HK-2 (cell line): ENCODE data around the gene ME3.
A peak's percentile ranks its signal among the peaks of the same experiment; 100 is the strongest.
"Not testable (repeated sequence)": the region's sequence is repeated elsewhere in the genome, so short reads cannot be mapped to it uniquely, and the experiment has no call there.

Experiments
- DNase-seq: peaks from one replicate; pipeline ENCODE4 v3.0.0-alpha.2; 2018; ENCODE audit not compliant: unreplicated experiment

The ME3 gene

DNA sequence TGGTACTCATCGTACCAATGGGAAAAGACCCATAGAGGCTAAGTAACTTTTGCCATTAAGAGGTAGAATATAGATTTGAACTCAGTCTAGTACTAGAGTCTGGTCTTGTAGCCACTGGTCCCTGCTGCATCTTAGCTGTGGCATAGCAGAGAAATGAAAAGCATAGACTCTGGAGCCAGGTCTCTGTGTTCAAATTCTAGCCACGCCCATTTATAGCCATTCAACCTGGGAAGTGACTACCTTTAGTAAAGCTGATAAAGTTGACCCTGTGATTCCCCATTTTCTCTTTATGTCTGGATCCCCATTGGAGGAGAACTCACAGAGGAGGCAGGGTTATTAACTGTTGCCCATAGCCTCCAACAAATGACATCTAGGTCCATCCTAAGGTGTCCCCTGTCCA lies 113.6 kb downstream of the ME3 start:
- DNase-seq = no peak

DNA sequence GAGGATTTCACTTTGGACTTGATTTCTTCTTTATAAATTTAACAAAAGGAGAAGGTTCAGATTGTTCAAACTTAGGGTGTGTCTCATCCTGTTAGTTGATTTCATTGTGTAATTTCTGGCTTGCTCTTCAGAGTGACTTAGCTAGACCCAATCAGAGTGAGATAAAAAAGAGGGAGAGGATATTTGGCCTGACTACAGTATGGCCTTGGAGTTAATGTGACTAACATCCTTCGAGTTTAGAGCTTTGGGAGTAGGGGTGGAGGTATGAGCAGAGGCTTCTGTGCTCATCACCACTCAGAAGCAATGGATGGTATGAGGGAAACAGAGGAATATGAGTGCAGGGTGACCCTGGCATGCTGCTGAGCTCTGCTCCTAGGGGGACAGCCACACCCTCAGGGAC lies 114.2 kb downstream of the ME3 start:
- DNase-seq = no peak

DNA sequence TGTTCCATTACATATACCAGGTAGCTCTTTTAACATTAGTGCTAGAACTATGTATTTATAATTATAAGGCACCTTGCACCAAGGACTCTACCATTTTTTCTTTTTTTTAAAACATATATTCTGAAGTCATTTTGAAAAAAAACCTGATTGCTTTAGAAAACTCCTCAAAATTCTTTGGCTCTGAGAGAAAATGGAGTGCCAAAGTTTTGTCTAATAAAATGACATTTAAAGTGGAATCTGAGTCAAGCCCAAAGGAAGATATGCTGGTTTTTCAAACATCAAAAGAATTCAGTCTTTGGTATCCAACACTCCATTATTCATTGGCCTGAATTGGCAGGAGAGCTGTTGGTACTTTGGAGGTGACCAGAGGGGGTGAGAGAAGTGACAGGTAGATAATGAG lies 116.5 kb downstream of the ME3 start:
- no peak for DNase-seq

DNA sequence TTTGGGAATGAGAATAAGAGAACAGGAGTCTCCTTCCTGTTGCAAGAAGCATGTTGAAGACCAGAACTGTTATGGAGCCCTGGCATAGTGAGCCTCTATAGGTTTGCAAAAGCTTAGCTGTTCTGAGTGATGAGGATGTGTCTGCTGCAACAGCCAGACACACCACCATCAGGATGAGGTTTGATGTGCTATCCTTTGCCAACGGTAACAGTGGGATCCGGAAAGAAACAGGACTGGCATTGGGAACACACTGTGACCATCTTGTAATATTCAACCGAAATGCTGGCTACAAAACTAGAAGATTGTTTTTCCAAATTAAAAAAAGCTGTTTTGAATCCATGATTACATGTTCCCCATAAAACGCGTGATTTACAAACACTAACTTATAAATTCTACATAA lies 117.0 kb downstream of the ME3 start:
- no peak for DNase-seq

DNA sequence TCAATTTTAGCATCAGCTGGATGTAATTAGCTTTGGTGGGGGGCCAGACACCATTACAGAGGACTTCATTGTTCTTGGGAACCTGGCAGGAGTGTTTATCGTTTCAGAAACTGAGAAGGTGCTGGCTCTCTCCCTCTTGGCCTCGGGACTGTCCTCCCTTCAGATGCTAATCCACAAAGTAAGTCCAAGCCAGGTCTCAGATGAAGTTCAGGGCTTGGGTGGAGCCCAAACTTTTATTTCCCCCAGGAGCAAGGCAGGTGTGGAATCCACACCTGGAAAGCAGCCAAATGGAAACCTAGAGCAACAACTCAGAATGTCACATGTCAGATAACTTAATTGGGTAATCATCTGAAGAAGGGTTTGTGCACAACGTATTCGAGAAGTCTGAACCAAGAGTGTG lies 119.2 kb downstream of the ME3 start:
- no peak for DNase-seq

DNA sequence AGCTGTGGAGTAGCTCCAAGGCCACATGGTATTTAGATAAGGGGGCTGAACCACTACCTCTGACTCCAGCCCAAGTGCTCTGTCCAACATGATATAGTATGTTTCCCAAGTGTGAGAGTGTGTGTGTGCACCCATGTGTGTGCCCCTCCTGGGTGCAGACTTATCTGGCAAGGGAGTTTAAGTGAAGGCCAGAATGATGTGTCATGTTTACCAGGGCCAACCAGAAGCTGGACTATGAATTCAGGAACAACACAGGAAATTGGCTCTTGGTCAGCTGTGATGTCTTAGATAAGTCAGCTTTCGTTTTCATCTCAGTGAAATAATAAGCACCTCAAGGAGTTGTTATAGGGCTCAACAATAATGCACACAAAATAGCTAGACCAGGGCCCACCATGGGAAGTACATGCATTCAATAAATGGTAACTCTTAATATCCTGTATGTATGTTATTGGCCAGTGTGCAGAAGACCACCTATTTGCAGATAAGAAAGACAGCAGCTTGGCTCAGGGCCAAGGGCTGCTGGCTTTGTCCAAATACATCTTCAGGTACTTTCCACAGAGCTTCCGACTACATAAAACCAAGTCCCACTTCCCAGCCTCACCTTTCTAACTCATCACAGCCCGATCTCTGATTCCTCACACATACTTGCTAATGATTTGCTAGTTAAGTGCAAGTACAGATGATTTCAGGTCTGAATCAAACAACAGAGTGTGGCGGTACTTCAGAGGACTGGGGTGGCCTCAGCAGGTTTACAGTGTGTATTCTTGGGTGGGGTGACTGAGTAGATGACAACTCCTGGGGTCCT lies 120.9 kb downstream of the ME3 start:
- peak; percentile 38 for DNase-seq

DNA sequence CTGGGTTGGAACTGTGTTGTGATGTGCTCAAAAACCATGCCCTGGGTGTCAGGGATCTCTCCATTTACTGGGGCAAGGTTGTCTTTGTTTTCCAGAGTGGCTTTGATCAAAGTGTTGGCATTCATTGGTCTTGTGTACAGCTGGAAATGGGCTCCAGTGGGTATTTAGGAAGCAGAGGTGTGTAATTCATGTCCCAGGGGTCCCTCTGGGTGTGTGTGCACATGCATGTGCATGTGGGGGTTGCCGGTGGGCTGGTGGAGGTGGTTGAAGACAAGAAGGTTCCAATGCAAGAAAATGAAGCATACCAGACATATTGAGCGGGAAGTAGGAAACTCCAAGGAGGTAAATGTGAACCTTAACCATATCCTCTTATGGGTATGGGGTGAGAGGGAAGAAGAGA lies 121.7 kb downstream of the ME3 start:
- no peak for DNase-seq

DNA sequence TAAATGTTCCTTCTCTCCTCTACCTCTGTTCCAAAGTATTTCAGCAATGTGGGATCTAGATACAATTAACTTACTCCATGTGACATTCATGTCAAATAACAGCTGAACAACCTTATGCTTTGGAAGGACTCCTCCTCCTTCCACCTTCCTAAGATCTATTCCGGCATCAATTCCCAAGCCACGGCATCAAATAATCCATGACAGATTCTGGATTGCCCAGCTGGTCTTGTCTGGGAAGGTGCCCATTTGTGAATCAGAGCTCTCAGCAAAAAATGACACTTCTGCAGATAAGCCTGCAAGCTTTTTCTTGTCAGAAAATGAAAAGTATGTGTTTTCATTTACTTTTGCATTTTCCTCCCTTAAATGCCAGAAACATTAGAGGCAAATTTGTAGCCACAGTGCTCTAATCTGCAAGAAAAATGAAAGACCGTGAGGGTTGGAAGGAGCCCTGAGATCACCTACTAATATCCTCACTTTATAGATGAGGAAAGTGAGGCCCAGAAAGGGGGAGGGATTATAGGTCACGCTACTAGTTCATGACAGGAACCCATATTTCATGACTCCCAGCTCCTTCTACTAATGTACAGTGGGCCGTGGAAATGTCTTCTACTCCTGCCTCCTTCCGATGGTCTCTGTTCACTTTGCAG lies 124.0 kb downstream of the ME3 start:
- DNase-seq = no peak

DNA sequence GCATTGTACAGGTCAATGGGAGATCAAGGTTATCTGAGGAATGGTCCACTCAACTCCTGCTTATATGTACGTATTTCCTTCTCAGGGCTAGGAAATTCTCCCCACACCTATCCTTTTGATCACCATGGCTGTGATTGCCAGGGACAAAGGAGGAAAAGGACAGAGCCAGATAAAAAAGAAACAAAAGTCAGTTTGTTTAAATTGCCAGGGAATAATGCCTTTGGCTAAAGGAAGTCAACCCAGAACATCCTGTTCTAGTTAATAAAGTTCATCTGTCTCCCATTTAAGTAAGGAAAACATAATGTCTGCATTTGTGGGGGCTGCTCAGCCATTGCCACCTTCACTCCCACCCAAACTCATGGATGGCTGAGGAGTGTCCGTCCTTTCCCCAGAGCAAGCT lies 124.7 kb downstream of the ME3 start:
- no peak for DNase-seq

DNA sequence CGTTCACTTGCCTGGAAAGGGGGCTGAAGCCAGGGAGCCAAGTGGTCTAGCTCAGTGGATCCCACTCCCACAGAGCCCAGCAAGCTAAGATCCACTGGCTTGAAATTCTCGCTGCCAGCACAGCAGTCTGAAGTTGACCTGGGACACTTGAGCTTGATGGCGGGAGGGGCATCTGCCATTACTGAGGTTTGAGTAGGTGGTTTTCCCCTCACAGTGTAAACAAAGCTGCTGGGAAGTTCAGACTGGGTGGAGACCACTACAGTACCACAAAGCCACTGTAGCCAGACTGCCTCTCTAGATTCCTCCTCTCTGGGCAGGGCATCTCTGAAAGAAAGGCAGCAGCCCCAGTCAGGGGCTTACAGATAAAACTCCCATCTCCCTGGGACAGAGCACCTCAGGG lies 131.1 kb downstream of the ME3 start:
- not testable (repeated sequence) for DNase-seq

DNA sequence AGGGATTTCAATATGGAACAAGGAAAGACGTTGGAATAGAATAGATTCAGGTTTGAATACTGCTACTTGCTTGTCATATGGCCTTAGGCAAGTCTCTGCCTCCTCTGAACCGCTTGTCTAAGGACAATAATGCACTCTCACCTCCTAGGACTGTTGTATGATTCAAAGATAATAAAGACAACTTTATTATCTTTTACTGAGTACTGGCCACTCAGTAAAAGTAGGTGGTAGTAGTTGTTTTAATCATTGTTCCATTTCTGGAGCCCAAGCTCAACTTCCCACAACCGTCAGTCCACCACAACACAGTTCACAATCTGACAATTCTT lies 134.2 kb downstream of the ME3 start:
- DNase-seq = no peak

DNA sequence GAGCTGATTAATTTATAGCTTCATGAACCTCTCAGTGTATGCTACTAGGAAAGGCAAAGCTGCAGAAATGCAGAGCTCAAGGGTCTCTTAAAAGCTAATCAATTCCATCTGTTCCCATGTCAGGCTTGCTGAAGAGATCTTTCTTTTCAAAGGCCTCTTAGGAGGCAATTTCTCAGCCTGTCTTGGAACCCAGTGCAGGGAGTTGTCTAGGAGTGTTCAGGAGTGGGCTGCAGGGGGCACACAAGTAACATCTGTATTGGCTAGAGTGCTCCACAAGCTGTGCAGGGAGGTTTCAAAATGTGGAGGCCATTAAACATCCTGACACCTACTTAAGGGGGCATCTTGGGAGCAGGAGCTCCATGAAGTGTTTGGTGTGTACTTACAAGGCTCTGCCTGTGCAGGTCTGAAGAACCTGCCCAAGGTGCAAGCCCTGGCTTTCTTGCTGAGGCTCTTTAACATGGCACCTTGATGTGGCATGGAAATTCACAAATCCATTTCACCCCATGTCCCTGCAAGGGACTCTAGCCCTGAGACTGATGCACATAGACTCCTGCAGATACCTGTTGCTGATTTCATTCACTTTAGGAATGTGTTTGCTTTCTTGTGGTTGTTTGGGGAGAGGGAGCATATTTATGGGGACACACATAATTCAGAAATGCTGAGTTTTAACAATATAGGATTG lies 134.7 kb downstream of the ME3 start:
- no peak for DNase-seq

DNA sequence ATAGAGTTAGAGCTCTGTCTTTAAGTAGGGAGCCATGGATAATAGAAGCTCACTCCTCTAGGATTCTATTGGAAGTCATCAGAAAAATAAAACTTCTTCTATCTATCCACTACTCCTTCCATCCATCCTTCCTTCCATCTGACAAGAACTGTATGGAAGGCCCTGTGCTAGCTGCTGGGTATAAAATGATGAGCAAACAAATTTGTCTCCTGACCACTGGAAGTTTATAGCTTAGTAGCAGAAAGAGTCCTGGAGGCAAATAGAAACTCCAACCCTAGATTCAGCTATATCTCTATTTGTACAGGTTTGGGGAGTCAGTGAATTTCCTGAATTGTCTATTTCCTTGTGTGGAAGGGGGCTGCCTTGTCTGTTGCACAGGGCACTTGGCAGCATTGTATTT lies 136.6 kb downstream of the ME3 start:
- no peak for DNase-seq

DNA sequence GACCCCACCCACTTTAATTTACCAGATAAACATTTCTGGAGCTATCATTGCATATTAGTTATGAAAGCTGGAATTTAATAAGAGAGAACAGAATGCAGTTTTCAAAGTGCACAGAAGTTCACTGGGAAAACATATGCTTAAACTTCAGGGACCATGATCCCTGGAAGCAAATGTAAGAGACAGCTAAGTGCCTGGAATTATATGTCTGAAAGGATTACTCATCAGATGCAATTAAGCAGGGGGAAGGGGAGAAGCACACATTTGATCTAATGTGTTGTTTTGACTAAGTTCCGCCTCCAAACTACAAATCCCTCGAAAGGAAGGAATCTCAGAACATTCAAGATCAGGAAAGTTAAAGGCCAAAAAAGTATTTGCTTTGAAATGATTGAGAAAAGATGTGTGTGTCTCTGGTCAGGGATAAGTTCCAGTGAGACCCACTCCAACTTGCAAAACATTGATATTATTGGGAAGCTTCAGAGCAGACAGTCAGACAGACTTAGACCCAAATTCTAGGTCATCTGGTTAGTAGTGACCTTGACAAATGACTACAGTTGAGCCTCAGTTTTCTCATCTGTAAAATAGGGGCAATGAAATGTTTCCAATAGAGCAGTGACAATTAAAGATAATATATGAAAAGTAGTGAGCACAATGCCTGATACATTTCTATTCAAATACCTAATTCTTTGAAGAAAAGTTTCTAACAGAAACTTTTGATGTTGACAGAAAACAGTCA lies 147.6 kb downstream of the ME3 start:
- DNase-seq = no peak

DNA sequence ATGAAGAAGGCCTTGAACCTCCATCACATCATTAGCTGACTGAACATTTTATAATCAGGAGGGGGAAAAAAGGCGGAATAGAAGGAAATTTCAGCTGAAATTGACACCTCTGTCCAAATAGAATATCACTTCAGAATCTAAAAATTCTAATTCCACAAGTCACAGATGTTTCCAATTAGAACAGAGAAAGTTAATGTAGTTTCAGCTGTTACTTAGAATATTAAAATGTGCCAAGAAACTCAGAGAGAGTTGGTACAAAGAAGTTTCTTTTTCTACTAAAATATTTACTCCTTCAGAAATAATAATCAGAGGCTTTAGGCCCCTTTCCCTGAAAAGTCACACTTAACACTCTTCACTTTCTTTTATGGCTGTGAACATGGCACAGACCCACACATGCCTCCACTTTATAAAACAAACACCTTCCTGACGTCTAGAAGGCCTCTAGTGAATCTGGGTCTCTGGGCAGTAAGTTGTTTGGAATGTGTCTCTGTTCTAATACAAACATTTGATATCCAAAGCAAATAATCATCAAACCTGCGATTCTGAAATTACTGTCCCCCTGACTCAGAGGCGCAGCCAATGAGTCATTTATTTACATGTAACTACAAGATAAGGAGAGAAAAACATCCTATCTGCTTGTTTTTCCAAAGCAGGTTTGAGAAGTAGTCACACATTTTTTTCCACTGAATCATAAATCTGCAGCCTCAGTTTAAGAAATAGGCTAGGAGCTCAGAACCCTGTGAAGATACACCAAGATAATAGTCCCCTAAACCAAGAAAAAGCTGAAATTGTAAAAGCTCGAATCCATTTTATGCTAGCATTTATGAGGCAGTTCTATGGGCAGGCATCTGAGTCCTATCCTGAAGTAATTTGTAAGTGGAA lies 148.4 kb downstream of the ME3 start:
- DNase-seq = peak; percentile 6

DNA sequence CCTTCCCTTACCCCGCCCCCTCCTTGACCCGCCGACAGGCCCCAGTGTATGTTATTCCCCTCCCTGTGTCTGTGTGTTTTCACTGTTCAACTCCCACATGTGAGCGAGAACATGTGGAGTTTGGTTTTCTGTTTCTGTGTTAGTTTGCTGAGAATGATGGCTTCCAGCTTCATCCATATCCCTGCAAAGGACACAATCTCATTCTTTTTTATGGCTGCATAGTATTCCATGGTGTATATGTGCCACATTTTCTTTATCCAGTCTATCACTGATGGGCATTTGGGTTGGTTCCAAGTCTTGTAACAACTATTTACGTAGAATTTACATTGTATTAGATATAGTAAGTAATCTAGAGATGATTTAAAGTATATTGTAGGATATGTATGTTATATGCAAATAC lies 149.9 kb downstream of the ME3 start:
- DNase-seq = not testable (repeated sequence)

DNA sequence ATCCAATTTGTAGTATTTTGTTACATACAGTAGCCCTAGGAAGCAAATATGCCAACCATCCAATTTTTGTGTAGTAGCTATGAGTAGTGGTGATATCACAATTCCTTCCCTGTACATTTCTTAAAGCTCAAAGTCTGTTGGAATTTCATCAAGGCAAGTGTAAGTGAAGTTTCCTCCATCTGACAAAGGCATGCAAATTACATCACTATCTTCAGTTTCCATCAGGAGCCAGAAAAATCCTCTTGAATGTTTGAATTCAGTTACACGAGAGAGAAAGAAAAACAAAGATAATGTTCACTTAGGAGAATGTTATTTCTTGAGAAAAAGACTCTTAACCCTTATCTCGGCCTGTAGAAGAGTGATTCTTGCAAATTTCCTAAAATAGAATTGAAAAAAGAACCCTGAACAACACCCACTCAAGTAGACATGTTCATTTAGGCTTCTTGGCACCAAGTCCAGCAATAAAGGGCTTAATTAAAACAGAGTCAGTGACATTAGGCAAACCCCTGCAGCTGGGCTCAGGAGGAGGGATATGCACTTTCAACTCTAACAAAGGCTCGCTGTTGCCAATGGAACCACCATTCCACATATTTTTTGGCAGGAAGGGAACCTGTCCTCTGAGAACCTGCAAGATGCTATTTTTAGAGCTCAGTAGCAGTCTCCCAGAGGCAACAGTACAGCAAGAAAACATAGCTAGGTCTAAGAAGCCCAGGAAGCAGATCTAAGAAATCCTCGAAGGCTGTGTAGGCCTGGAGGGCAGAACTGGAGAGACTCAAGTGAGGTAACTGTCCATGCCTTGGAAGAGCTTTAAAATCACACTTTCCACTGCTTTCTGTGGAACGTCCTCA lies 153.1 kb downstream of the ME3 start:
- no peak for DNase-seq

DNA sequence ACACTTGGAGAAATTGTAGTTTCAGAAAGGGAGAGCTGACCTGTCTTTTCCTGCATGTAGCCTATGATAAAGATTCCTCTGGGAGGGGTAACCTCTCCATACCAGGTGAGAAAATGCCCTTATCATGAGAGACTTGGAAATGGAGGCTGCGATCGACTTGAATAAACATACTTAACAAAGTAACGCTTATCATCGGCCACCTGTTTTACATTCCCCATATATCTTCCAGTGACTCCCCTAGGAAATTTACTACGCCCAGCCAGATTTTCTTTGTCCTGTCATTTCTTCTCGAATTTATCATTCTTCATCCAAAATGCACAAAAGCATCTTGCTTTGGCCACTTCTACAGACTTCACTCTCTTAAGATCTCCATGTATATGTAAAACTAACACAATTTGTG lies 154.2 kb downstream of the ME3 start:
- DNase-seq = no peak

DNA sequence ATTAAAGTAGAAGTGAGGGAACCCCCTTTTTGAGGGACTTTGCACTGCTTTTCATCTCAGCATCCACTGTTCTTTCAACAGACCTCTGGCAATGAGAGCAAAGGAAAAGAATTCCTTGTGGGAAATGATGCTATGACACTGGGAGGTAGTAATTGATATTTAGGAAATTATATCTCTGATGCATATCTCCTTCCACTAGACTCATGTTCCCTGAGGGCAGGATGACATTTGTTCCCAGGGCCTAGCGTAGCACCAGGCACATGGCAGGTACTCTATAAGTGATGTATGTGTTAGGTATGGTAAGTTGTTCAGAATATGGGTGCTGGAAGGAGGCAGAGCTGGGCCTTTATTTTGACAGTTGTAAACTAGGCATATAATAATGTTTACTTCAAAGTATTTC lies 154.9 kb downstream of the ME3 start:
- DNase-seq = no peak

DNA sequence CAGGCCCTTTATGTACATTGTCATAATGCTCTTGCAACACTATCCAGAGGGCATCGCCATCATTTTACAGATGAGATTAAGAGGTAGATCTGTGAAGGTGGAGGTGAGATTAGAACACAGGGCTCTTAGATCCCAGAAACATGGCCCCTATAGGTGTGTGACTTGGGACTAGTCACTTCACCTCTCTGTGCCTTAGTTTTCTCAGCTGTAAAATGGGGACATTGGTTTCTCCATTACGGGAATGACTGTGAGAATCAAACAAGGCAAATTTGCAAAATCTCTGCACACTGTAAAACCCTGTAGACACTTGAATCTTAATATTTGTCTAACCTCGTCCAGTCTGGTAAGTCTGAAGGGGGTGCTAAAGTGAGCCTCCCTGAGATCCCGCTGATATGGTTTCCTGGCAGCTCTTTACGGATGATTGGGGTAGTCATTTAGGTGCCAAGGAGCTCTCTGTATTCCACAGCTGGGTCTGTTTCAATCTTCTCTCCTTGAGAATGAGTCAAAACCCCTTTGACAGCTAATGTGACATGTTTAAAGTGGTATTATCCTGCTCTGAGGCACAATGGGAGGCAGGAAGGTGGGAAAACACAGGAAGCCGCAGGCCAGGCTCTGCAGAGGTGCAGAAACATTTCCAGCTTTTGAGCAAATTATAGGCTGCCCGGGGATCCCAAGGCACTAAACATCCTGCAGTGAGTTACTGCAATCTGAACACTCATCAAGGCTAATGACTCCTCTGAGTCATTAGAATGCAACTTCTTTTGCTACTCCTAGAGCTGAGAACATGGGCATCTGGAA lies 156.9 kb downstream of the ME3 start:
- DNase-seq = no peak
